Erythroblast (primary cell): ENCODE measurements around the gene C9orf43.
"Not testable (repeated sequence)": the region's sequence is repeated elsewhere in the genome, so short reads cannot be mapped to it uniquely, and the experiment has no call there.

Experiments used
- GATA1 ChIP-seq: IDR thresholded peaks from 2 replicates; pipeline ENCODE4 v1.6.1; 2011; ENCODE audit warnings: low read depth, mild to moderate bottlenecking, control low read depth, low read length, moderate library complexity
- POLR2A ChIP-seq: IDR thresholded peaks from 2 replicates; pipeline ENCODE4 v1.6.1; 2011; ENCODE audit warnings: mild to moderate bottlenecking, low read length

- not testable (repeated sequence) for TF ChIP-seq POLR2A, GATA1
Measured at GRCh38 chr9:113379829-113380210, 30.7 kb upstream of the C9orf43 start.
